Rectal smooth muscle tissue (tissue), 1 donor: Measurements from ENCODE around the gene ZFAND6.
"Not testable (repeated sequence)": the region's sequence is repeated elsewhere in the genome, so short reads cannot be mapped to it uniquely, and the experiment has no call there.

ENCODE experiments used
- H3K27ac ChIP-seq: one replicate; pipeline ENCODE4 v1.7.0; 2013; ENCODE audit warnings: low read depth, low read length, inconsistent platforms
- H3K27me3 ChIP-seq: one replicate; pipeline ENCODE4 v1.7.0; 2013; ENCODE audit warnings: low read length; ENCODE audit not compliant: control insufficient read depth, insufficient read depth
- H3K36me3 ChIP-seq: one replicate; pipeline ENCODE4 v1.7.0; 2013; ENCODE audit warnings: low read length; ENCODE audit not compliant: control insufficient read depth, insufficient read depth
- H3K4me1 ChIP-seq: one replicate; pipeline ENCODE4 v1.7.0; 2013; ENCODE audit warnings: low read length; ENCODE audit not compliant: control insufficient read depth, insufficient read depth
- H3K4me3 ChIP-seq: one replicate; pipeline ENCODE4 v1.7.0; 2013; ENCODE audit warnings: low read length
- H3K9ac ChIP-seq: one replicate; pipeline ENCODE4 v1.7.0; 2013; ENCODE audit warnings: low read length

ZFAND6 gene

DNA sequence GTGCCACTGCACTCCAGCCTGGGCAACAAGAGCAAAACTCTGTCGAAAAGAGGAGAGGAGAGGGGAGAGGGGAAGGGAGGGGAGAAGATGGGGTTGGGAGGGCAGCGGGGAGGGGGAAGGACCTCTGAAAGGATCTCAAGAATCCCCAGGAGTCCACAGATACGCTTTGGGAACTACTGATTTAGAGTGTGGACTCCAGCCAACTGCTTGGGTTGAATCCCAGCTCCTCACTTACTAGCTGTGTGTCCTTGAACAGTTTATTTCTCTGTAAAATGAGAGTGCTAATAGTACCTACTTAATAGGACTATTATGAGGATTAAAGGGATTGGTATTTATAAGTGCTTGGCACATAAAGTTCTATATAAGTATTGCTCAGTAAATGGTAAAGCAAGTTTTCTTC lies 48.3 kb downstream of the ZFAND6 start:
- Histone ChIP-seq H3K27ac (no peak overlapping the region), H3K27me3 (no peaks in the 10 kb centered on the region), H3K4me1 (peaks cover 3% of the 10 kb centered on the region), H3K4me3 (no peak overlapping the region), H3K9ac (no peak overlapping the region), H3K36me3 (no peaks in the 10 kb centered on the region)

DNA sequence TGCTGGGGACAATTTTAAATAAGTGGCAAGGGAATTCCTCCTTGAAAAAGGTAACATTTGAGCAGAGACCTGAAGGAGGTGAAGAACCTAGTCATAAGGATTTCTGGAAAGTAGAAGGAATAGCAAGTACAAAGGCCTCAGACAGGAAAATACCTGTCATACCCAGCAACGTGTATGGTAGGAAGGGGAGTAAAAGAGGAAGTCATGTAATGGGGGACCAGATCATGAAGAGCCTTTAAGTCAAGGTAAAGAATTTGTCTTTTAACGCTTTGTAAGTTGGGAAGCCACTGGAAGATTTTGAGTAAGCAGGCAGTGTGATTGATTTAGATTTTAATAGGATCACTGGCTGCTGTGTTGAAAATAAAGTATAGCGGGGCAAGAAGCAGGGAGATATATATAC lies 49.9 kb downstream of the ZFAND6 start:
- Histone ChIP-seq H3K36me3 (no peaks in the 10 kb centered on the region), H3K4me1 (peaks cover 3% of the 10 kb centered on the region), H3K27ac (no peak overlapping the region), H3K27me3 (no peaks in the 10 kb centered on the region), H3K9ac (no peak overlapping the region), H3K4me3 (no peak overlapping the region)

DNA sequence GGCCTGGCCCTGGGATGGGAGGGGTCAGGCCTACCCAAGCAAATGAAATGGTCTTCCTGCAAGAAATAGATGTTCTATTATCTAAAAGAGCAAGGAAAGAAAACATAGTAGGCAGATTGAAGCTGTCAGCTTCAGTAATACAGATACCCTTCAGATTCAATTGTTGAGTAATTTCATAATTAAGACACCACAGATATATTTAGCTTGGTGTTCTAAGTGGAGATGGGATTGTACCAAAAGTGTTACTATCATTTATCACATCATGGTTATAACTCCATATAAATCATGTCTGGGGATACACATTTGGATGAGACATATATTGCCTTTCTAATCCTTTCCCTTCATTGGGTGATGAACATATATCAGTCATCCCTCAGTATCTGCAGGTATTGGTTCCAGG lies 51.4 kb downstream of the ZFAND6 start:
- H3K27ac ChIP-seq: no peak overlapping the region
- no peak overlapping the region for H3K4me3 ChIP-seq
- no peaks in the 10 kb centered on the region for H3K36me3 ChIP-seq
- H3K4me1 ChIP-seq: peaks cover under 1% of the 10 kb centered on the region
- no peaks in the 10 kb centered on the region for H3K27me3 ChIP-seq
- no peak overlapping the region for H3K9ac ChIP-seq

- no peak overlapping the region for H3K4me3 ChIP-seq
- no peaks in the 10 kb centered on the region for H3K27me3 ChIP-seq
- H3K4me1 ChIP-seq: no peaks in the 10 kb centered on the region
- H3K27ac ChIP-seq: no peak overlapping the region
- H3K36me3 ChIP-seq: no peaks in the 10 kb centered on the region
- no peak overlapping the region for H3K9ac ChIP-seq
Observed at GRCh38 chr15:80114114-80114513, 54.6 kb downstream of the ZFAND6 start.

- no peak overlapping the region for H3K27ac ChIP-seq
- H3K4me1 ChIP-seq: no peaks in the 10 kb centered on the region
- H3K36me3 ChIP-seq: no peaks in the 10 kb centered on the region
- no peaks in the 10 kb centered on the region for H3K27me3 ChIP-seq
- no peak overlapping the region for H3K9ac ChIP-seq
- no peak overlapping the region for H3K4me3 ChIP-seq
Observed at GRCh38 chr15:80115021-80115420, 55.5 kb downstream of the ZFAND6 start.

DNA sequence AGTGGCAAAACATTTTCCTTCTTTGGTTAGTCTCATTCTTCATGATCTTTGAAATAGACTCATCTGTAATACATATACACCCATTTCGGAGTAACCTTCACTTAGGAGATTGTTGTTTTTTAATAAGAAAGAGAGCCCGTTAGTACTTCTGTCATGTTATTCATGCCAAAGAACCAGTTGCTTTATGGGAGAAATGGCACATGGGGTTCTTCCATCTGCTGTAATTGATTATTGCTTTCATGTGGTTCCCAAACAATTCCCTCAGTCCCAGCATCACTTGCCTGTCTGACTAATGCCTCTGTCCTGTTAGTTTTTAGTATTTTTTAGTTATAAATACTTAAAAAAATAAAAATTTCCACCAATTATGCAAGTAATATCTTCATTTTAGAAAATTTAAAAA lies 59.5 kb downstream of the ZFAND6 start:
- peaks cover 9% of the 10 kb centered on the region for H3K36me3 ChIP-seq
- no peak overlapping the region for H3K27ac ChIP-seq
- no peak overlapping the region for H3K4me3 ChIP-seq
- no peaks in the 10 kb centered on the region for H3K4me1 ChIP-seq
- H3K27me3 ChIP-seq: no peaks in the 10 kb centered on the region
- no peak overlapping the region for H3K9ac ChIP-seq

- Histone ChIP-seq H3K9ac (no peak overlapping the region), H3K27ac (no peak overlapping the region), H3K4me1 (no peaks in the 10 kb centered on the region), H3K4me3 (no peak overlapping the region), H3K27me3 (no peaks in the 10 kb centered on the region), H3K36me3 (peaks cover 9% of the 10 kb centered on the region)
Observed at GRCh38 chr15:80120636-80121035, 61.2 kb downstream of the ZFAND6 start.

GRCh38 chr15:80121546-80121945 lies 62.1 kb downstream of the ZFAND6 start:
- H3K36me3 ChIP-seq: peaks cover 11% of the 10 kb centered on the region
- no peak overlapping the region for H3K9ac ChIP-seq
- no peak overlapping the region for H3K27ac ChIP-seq
- H3K4me3 ChIP-seq: no peak overlapping the region
- H3K4me1 ChIP-seq: no peaks in the 10 kb centered on the region
- H3K27me3 ChIP-seq: no peaks in the 10 kb centered on the region

- Histone ChIP-seq H3K27me3 (no peaks in the 10 kb centered on the region), H3K36me3 (peaks cover 13% of the 10 kb centered on the region), H3K4me3 (no peak overlapping the region), H3K9ac (no peak overlapping the region), H3K27ac (no peak overlapping the region), H3K4me1 (no peaks in the 10 kb centered on the region)
Observed at GRCh38 chr15:80123034-80123433, 63.6 kb downstream of the ZFAND6 start.

DNA sequence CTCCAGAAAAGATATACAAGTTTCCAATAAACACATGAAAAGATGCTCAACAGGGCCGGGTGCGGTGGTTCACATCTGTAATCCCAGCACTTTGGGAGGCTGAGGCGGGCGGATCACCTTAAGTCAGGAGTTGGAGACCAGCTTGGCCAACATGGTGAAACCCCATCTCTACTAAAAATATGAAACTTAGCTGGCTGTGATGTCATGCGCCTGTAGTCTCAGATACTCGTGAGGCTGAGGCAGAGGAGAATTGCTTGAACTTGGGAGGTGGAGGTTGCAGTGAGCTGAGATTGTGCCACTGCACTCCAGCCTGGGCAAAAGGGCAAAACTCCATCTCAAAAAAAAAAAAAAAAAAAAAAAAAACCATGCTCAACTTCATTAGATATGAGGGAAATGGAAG lies 67.8 kb downstream of the ZFAND6 start:
- not testable (repeated sequence) for H3K4me1 ChIP-seq, H3K4me3 ChIP-seq, H3K9ac ChIP-seq, H3K27me3 ChIP-seq, H3K27ac ChIP-seq
- peaks cover 11% of the 10 kb centered on the region for H3K36me3 ChIP-seq

- no peak overlapping the region for H3K27ac ChIP-seq
- no peaks in the 10 kb centered on the region for H3K27me3 ChIP-seq
- H3K4me1 ChIP-seq: no peaks in the 10 kb centered on the region
- no peak overlapping the region for H3K4me3 ChIP-seq
- no peak overlapping the region for H3K9ac ChIP-seq
- peaks cover 11% of the 10 kb centered on the region for H3K36me3 ChIP-seq
Observed at GRCh38 chr15:80127911-80128310, 68.4 kb downstream of the ZFAND6 start.

DNA sequence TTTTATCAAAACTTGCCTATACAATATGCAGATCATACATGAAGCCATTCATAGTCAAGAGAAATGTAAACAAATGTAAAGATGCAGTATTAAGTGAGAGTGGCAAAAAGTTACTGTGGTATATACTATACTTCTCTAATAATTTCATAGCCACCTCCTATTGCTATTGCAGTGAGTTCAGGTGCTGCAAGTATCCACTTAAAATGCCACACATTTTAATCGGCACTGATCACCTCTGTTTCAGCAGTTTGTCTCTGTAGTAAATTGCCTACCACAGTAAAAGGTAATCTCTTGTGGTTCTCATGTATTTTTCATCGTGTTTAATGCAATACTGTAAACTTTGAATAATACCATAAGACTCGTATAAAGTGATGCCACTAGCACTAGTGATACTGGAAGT lies 72.9 kb downstream of the ZFAND6 start:
- H3K4me1 ChIP-seq: no peaks in the 10 kb centered on the region
- H3K9ac ChIP-seq: no peak overlapping the region
- H3K27me3 ChIP-seq: no peaks in the 10 kb centered on the region
- H3K4me3 ChIP-seq: no peak overlapping the region
- H3K36me3 ChIP-seq: peaks cover 6% of the 10 kb centered on the region
- no peak overlapping the region for H3K27ac ChIP-seq

GRCh38 chr15:80136854-80137253 lies 77.4 kb downstream of the ZFAND6 start:
- peaks cover 6% of the 10 kb centered on the region for H3K36me3 ChIP-seq
- H3K9ac ChIP-seq: no peak overlapping the region
- H3K4me1 ChIP-seq: no peaks in the 10 kb centered on the region
- H3K4me3 ChIP-seq: no peak overlapping the region
- H3K27me3 ChIP-seq: no peaks in the 10 kb centered on the region
- no peak overlapping the region for H3K27ac ChIP-seq
